IMR-90 (cell line): ENCODE data around the gene STOX2. TPM values are rescaled to one million over a fixed set of nuclear protein-coding genes. Genes with fewer than 3 reads are reported as not detected.

Experiments used
- ATAC-seq: fragments of 200-7000 bp; cut with Tn5 transposase; 2 replicates; pipeline ENCODE4 v1.9.1; 2020; ENCODE audit warnings: low read depth, mild to moderate bottlenecking, moderate library complexity
- BruUV-seq: library from RNA; stranded (reverse); fragments of 400-500 nt; replicated peaks from 2 replicates; lab custom pipeline; 2021; lab: Mats Ljungman, UMichigan
- CTCF ChIA-PET: fragments of 300-600 bp; formaldehyde crosslinking; extraction: SDS; loops from one replicate; lab custom pipeline; 2021; ENCODE audit warnings: antibody characterized with exemption; lab: Yijun Ruan, JAX
- POLR2A ChIA-PET: fragments of 300-600 bp; sonication (Branson Sonifier 250); formaldehyde crosslinking; loops from one replicate; lab custom pipeline; 2022; ENCODE audit warnings: antibody characterized with exemption; ENCODE audit not compliant: unreplicated experiment; lab: Charles Lee
- DNase-seq: peaks from one replicate; pipeline ENCODE4 v3.0.0; 2013
- H2AFZ ChIP-seq: replicated peaks from 2 replicates; pipeline ENCODE3; 2013; ENCODE audit warnings: low read length, mild to moderate bottlenecking; ENCODE audit not compliant: poor library complexity
- H2AK5ac ChIP-seq: 2 replicates; pipeline ENCODE4 v1.6.1; 2013; ENCODE audit warnings: low read depth, low read length, inconsistent platforms
- H2AK9ac ChIP-seq: replicated peaks from 2 replicates; pipeline ENCODE3; 2013; ENCODE audit warnings: mild to moderate bottlenecking, low read depth, low read length, moderate library complexity; ENCODE audit not compliant: poor library complexity
- H2BK120ac ChIP-seq: 2 replicates; pipeline ENCODE4 v1.6.1; 2013; ENCODE audit warnings: low read depth, low read length, inconsistent platforms
- H2BK15ac ChIP-seq: 3 replicates; pipeline ENCODE4 v1.6.1; 2013; ENCODE audit warnings: low read depth, low read length, inconsistent platforms
- H2BK20ac ChIP-seq: 2 replicates; pipeline ENCODE4 v1.6.1; 2013; ENCODE audit warnings: low read depth, mild to moderate bottlenecking, inconsistent platforms, low read length, moderate library complexity
- H2BK5ac ChIP-seq: 2 replicates; pipeline ENCODE4 v1.6.1; 2013; ENCODE audit warnings: mild to moderate bottlenecking, low read depth, low read length, inconsistent platforms; ENCODE audit not compliant: poor library complexity, severe bottlenecking
- H3K14ac ChIP-seq: replicated peaks from 2 replicates; pipeline ENCODE4 v1.6.1; 2013; ENCODE audit warnings: low read depth, low read length, inconsistent platforms
- H3K18ac ChIP-seq: 2 replicates; pipeline ENCODE4 v1.6.1; 2013; ENCODE audit warnings: low read depth, low read length, control low read depth
- H3K23ac ChIP-seq: 2 replicates; pipeline ENCODE4 v1.6.1; 2013; ENCODE audit warnings: low read depth, low read length, inconsistent platforms
- H3K27ac ChIP-seq: 2 replicates; pipeline ENCODE4 v1.5.1; 2013; ENCODE audit warnings: mild to moderate bottlenecking, control low read depth, low read length; ENCODE audit not compliant: insufficient read depth
- H3K27me3 ChIP-seq: 2 replicates; pipeline ENCODE4 v1.6.1; 2013; ENCODE audit warnings: low read length; ENCODE audit not compliant: control insufficient read depth, insufficient read depth
- H3K36me3 ChIP-seq: 2 replicates; pipeline ENCODE4 v1.6.1; 2013; ENCODE audit warnings: low read length, mixed read lengths; ENCODE audit not compliant: control insufficient read depth, insufficient read depth
- H3K4ac ChIP-seq: 2 replicates; pipeline ENCODE4 v1.6.1; 2013; ENCODE audit warnings: low read depth, low read length, inconsistent platforms
- H3K4me1 ChIP-seq: 2 replicates; pipeline ENCODE4 v1.6.1; 2013; ENCODE audit warnings: low read length, mixed read lengths; ENCODE audit not compliant: control insufficient read depth, insufficient read depth
- H3K4me2 ChIP-seq: 2 replicates; pipeline ENCODE4 v1.6.1; 2013; ENCODE audit warnings: low read depth, mild to moderate bottlenecking, control low read depth, low read length, moderate library complexity
- H3K4me3 ChIP-seq: 2 replicates; pipeline ENCODE4 v1.5.1; 2013; ENCODE audit warnings: low read depth, mild to moderate bottlenecking, control low read depth, low read length, moderate library complexity; ENCODE audit not compliant: insufficient read depth
- H3K56ac ChIP-seq: 2 replicates; pipeline ENCODE4 v1.6.1; 2013; ENCODE audit warnings: low read length, inconsistent platforms; ENCODE audit not compliant: insufficient read depth; ENCODE audit errors: extremely low read depth
- H3K79me1 ChIP-seq, 2 experiments: 2 replicates each; pipeline ENCODE4 v1.6.1; 2013; ENCODE audit warnings: low read length in 2 of 2, inconsistent platforms in 1 of 2, low read depth in 1 of 2
- H3K9ac ChIP-seq: 2 replicates; pipeline ENCODE4 v1.6.1; 2013; ENCODE audit warnings: low read depth, low read length, control low read depth
- H3K9me1 ChIP-seq: 2 replicates; pipeline ENCODE4 v1.6.1; 2013; ENCODE audit warnings: low read length, inconsistent platforms; ENCODE audit not compliant: insufficient read depth
- H3K9me3 ChIP-seq: 2 replicates; pipeline ENCODE4 v1.6.1; 2013; ENCODE audit warnings: low read length; ENCODE audit not compliant: control insufficient read depth, insufficient read depth
- H4K20me1 ChIP-seq: 2 replicates; pipeline ENCODE4 v1.6.1; 2013; ENCODE audit warnings: low read length, inconsistent platforms; ENCODE audit not compliant: insufficient read depth
- H4K5ac ChIP-seq: 2 replicates; pipeline ENCODE4 v1.6.1; 2013; ENCODE audit warnings: mild to moderate bottlenecking, low read depth, low read length, control low read depth
- H4K8ac ChIP-seq, 2 experiments: 2 replicates each; pipeline ENCODE4 v1.6.1; 2013; ENCODE audit warnings: low read depth in 2 of 2, low read length in 2 of 2, control low read depth in 1 of 2, inconsistent platforms in 1 of 2
- H4K91ac ChIP-seq: 2 replicates; pipeline ENCODE4 v1.6.1; 2013; ENCODE audit warnings: low read depth, low read length, inconsistent platforms; ENCODE audit not compliant: insufficient read depth
- BHLHE40 ChIP-seq: fragments of 150-350 bp; IDR thresholded peaks from 2 replicates; pipeline ENCODE4 v1.6.1; 2016; ENCODE audit warnings: mild to moderate bottlenecking, low read depth, low read length
- CEBPB ChIP-seq: IDR thresholded peaks from 2 replicates; pipeline ENCODE4 v1.6.1; 2012; ENCODE audit warnings: low read depth, low read length, improper control_type of control experiment
- FOS ChIP-seq: fragments of 150-350 bp; IDR thresholded peaks from 2 replicates; pipeline ENCODE4 v1.6.1; 2016; ENCODE audit warnings: low read depth, low read length
- MAFK ChIP-seq: IDR thresholded peaks from 2 replicates; pipeline ENCODE4 v1.6.1; 2012; ENCODE audit warnings: low read depth, low read length, improper control_type of control experiment
- MAZ ChIP-seq: IDR thresholded peaks from 2 replicates; pipeline ENCODE4 v1.6.1; 2012; ENCODE audit warnings: low read depth, mild to moderate bottlenecking, low read length, improper control_type of control experiment, moderate library complexity, borderline replicate concordance
- MXI1 ChIP-seq: IDR thresholded peaks from 2 replicates; pipeline ENCODE4 v1.6.1; 2012; ENCODE audit warnings: low read depth, mild to moderate bottlenecking, low read length, moderate library complexity, borderline replicate concordance
- NFE2L2 ChIP-seq: fragments of 150-350 bp; IDR thresholded peaks from 2 replicates; pipeline ENCODE4 v1.6.1; 2016; ENCODE audit warnings: low read depth, mild to moderate bottlenecking, low read length
- POLR2A ChIP-seq: IDR thresholded peaks from 2 replicates; pipeline ENCODE4 v1.6.1; 2012; ENCODE audit warnings: mild to moderate bottlenecking, low read depth, low read length
- RAD21 ChIP-seq: IDR thresholded peaks from 2 replicates; pipeline ENCODE4 v1.6.1; 2012; ENCODE audit warnings: low read length, improper control_type of control experiment
- RCOR1 ChIP-seq: IDR thresholded peaks from 2 replicates; pipeline ENCODE4 v1.6.1; 2012; ENCODE audit warnings: mild to moderate bottlenecking, low read length, improper control_type of control experiment; ENCODE audit not compliant: insufficient replicate concordance
- RFX5 ChIP-seq: IDR thresholded peaks from 2 replicates; pipeline ENCODE4 v1.8.0; 2012; ENCODE audit warnings: low read depth, mild to moderate bottlenecking, low read length, moderate library complexity
- SMC3 ChIP-seq: fragments of 150-350 bp; IDR thresholded peaks from 2 replicates; pipeline ENCODE4 v1.6.1; 2016; ENCODE audit warnings: low read depth, mild to moderate bottlenecking, antibody characterized with exemption, low read length, moderate library complexity
- WGBS, 2 experiments: methylation state at CpG; one replicate each; pipeline versions ENCODE4 v1.1.5 to v1.1.7; 2013; ENCODE audit warnings: missing lambda C conversion rate in 2 of 2; ENCODE audit not compliant: insufficient read length in 1 of 2; ENCODE audit errors: extremely low coverage in 2 of 2; 5-methylcytosine and 5-hydroxymethylcytosine counted together
- dilution Hi-C: fragments of 300-500 bp; cut with HindIII; formaldehyde crosslinking; loops from one replicate; pipeline ENCODE4 v1.14.3; 2018; ENCODE audit warnings: low sequenced_read_pairs; ENCODE audit not compliant: unreplicated experiment
- in situ Hi-C: fragments of 300-500 bp; cut with MboI; formaldehyde crosslinking; loops from 3 replicates; pipeline ENCODE4 v1.14.3; 2019; ENCODE audit warnings: low sequenced_read_pairs, inconsistent platforms, mixed read lengths
- intact Hi-C: fragments of 100-400 bp; cut with micrococcal nuclease; formaldehyde crosslinking; loops from 2 replicates; pipeline ENCODE4 v1.10.0; 2022
- polyA plus RNA-seq, 3 experiments: library from polyadenylated mRNA; depleted of rRNA; stranded (reverse); fragments of >200 nt; gene quantifications; 2 replicates each; pipeline ENCODE4 v1.2.3, GENCODE V29; 2012; ENCODE audit warnings: low replicate concordance in 1 of 3
- total RNA-seq: library from RNA; depleted of rRNA; stranded (reverse); fragments of >200 nt; gene quantifications from 2 replicates; pipeline ENCODE4 v1.2.3, GENCODE V29; 2012
- TF ChIP-seq, protein P1 (sequence below): fragments of 150-350 bp; IDR thresholded peaks from 2 replicates; pipeline ENCODE4 v1.6.1; 2016; ENCODE audit warnings: low read depth, mild to moderate bottlenecking, low read length, moderate library complexity, borderline replicate concordance
- TF ChIP-seq, protein P2 (sequence below): fragments of 150-350 bp; IDR thresholded peaks from 2 replicates; pipeline ENCODE4 v1.6.1; 2017; ENCODE audit warnings: mild to moderate bottlenecking, antibody characterized with exemption, low read length, low read depth
- TF ChIP-seq, protein P3 (sequence below): conservative IDR thresholded peaks from 2 replicates; pipeline ENCODE4 v1.5.1; 2012; ENCODE audit warnings: mild to moderate bottlenecking, low read depth, low read length, improper control_type of control experiment

STOX2 gene
- total and polyA plus RNA-seq, 2 of the 4 experiments (the other 2 are of a cell fraction): 1.1 to 5.4 TPM

GRCh38 chr4:184022679-184023383 lies 117.7 kb downstream of the STOX2 start:
- ChIA-PET POLR2A (no interaction called here), CTCF (interaction anchor here (0.6 kb wide), 1 partner anchor 15 kb away, joined by 3 read pairs; no protein-coding TSS in a partner anchor)
- dilution Hi-C loops (no loop called here), in situ Hi-C loops (no loop called here), intact Hi-C loops (no loop called here)
- Histone ChIP-seq H4K20me1 (no peaks in the 10 kb centered on the region), H2BK120ac (no peak overlapping the region), H3K27me3 (no peaks in the 10 kb centered on the region), H2BK5ac (no peak overlapping the region), H4K8ac (no peak overlapping the region), H2AK5ac (no peak overlapping the region), H3K18ac (peak overlapping the region; percentile 12; the same call in 1 of the 2 replicates), H4K91ac (no peak overlapping the region; the same call in 1 of the 2 replicates), H3K79me1 (no peaks in the 10 kb centered on the region), H2BK20ac (no peak overlapping the region), H3K56ac (no peak overlapping the region), H2AFZ (peak overlapping the region; percentile 45), H3K9me3 (no peaks in the 10 kb centered on the region), H3K4me1 (peaks cover 6% of the 10 kb centered on the region), H4K5ac (peak overlapping the region; percentile 36; the same call in 1 of the 2 replicates), H3K4me2 (no peak overlapping the region), H3K4ac (no peak overlapping the region), H2AK9ac (peak overlapping the region; percentile 33), H3K14ac (no peak overlapping the region), H3K4me3 (no peak overlapping the region), H3K23ac (no peak overlapping the region), H3K9ac (no peak overlapping the region), H3K27ac (no peak overlapping the region), H3K36me3 (peaks cover 2% of the 10 kb centered on the region; the same call in 1 of the 2 replicates), H2BK15ac (no peak overlapping the region), H3K9me1 (no peaks in the 10 kb centered on the region)
- WGBS, 2 experiments: no CpG with 5 or more reads among the region's 9 CpGs
- DNase-seq (no peak), ATAC-seq (no peak)
- TF ChIP-seq, protein P1, sequence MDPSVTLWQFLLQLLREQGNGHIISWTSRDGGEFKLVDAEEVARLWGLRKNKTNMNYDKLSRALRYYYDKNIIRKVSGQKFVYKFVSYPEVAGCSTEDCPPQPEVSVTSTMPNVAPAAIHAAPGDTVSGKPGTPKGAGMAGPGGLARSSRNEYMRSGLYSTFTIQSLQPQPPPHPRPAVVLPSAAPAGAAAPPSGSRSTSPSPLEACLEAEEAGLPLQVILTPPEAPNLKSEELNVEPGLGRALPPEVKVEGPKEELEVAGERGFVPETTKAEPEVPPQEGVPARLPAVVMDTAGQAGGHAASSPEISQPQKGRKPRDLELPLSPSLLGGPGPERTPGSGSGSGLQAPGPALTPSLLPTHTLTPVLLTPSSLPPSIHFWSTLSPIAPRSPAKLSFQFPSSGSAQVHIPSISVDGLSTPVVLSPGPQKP: no peak
- TF ChIP-seq FOS (no peak), BHLHE40 (no peak), NFE2L2 (no peak), RFX5 (no peak), MAZ (no peak), MXI1 (no peak), MAFK (no peak), RCOR1 (no peak), CEBPB (no peak), RAD21 (no peak), POLR2A (no peak), SMC3 (no peak)
- TF ChIP-seq, protein P2, sequence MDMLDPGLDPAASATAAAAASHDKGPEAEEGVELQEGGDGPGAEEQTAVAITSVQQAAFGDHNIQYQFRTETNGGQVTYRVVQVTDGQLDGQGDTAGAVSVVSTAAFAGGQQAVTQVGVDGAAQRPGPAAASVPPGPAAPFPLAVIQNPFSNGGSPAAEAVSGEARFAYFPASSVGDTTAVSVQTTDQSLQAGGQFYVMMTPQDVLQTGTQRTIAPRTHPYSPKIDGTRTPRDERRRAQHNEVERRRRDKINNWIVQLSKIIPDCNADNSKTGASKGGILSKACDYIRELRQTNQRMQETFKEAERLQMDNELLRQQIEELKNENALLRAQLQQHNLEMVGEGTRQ: no peak
- TF ChIP-seq, protein P3, sequence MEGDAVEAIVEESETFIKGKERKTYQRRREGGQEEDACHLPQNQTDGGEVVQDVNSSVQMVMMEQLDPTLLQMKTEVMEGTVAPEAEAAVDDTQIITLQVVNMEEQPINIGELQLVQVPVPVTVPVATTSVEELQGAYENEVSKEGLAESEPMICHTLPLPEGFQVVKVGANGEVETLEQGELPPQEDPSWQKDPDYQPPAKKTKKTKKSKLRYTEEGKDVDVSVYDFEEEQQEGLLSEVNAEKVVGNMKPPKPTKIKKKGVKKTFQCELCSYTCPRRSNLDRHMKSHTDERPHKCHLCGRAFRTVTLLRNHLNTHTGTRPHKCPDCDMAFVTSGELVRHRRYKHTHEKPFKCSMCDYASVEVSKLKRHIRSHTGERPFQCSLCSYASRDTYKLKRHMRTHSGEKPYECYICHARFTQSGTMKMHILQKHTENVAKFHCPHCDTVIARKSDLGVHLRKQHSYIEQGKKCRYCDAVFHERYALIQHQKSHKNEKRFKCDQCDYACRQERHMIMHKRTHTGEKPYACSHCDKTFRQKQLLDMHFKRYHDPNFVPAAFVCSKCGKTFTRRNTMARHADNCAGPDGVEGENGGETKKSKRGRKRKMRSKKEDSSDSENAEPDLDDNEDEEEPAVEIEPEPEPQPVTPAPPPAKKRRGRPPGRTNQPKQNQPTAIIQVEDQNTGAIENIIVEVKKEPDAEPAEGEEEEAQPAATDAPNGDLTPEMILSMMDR: no peak
- BruUV-seq: no TSS peak
